PC-3 (cell line): ENCODE measurements around the gene AHCTF1.
"Not testable (repeated sequence)": the region's sequence is repeated elsewhere in the genome, so short reads cannot be mapped to it uniquely, and the experiment has no call there.

Source experiments
- CTCF ChIP-seq: fragments of 300-600 bp; sonication (generic); conservative IDR thresholded peaks from 2 replicates; pipeline ENCODE4 v1.5.1; 2017; ENCODE audit warnings: antibody characterized with exemption, low read depth, mild to moderate bottlenecking, low read length
- EZH2phosphoT487 ChIP-seq: fragments of 300-600 bp; sonication (generic); IDR thresholded peaks from 2 replicates; pipeline ENCODE4 v1.6.1; 2018; ENCODE audit warnings: mild to moderate bottlenecking, antibody characterized with exemption, low read length, borderline replicate concordance

- TF ChIP-seq CTCF, EZH2phosphoT487: not testable (repeated sequence)
Measured at GRCh38 chr1:246885389-246885788, 46.4 kb downstream of the AHCTF1 start.
